GM19468 (cell line): ENCODE data around the gene VPS41.
A peak's percentile ranks its signal among the peaks of the same experiment; 100 is the strongest.
"Not testable (repeated sequence)": the region's sequence is repeated elsewhere in the genome, so short reads cannot be mapped to it uniquely, and the experiment has no call there.

Experiments
- ATAC-seq: cut with Tn5 transposase; IDR thresholded peaks from one replicate; pipeline ENCODE4 v1.9.1; 2021; ENCODE audit warnings: mild to moderate bottlenecking, moderate library complexity, moderate number of reproducible peaks; ENCODE audit not compliant: unreplicated experiment; ENCODE audit errors: extremely low read depth

Gene VPS41

DNA sequence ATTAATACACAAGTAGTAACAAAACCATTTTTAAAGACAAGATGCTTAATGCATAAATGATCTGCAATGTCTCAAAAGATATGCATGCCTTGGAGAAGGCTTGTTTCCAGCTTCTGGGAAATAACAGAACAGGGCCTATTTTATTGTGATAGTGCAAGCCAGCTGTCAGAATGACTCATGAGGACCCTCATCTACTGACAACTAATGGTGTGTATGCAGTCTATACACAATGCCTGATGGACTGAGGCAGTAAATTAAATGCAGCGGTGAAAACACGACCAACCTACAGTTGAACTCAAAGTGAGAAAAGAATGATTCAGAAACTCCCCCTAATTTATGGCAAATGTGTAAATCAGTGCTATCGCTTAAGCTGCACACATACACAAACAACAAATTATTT lies 46.3 kb downstream of the VPS41 start:
- no peak for ATAC-seq

DNA sequence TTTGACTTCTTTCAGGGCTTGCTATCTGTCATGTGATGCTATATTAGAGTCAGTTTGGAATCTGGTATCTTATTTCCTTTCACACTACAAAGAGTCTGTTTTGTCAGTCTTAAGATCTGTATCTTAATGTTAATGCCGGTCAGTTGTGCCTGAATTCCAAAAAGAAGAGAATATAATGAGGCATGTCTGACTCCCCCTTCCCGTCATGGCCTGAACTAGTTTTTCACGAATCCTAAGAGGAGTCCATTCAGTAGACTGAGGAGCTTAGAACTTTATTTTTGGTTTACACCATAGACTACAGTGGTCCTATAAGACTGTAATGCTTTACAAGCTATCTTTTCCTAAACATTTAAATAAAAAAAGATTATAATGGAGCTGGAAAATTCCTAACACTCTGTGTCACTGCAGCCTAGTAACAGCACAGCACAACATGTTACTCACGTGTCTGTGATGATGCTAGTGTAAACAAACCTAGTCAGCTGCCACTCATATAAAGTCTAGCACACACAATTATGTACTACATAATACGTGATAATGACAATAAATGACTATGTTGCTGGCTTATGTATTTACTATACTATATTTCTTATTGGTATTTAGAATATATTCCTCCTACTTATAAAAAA lies 50.6 kb downstream of the VPS41 start:
- no peak for ATAC-seq

DNA sequence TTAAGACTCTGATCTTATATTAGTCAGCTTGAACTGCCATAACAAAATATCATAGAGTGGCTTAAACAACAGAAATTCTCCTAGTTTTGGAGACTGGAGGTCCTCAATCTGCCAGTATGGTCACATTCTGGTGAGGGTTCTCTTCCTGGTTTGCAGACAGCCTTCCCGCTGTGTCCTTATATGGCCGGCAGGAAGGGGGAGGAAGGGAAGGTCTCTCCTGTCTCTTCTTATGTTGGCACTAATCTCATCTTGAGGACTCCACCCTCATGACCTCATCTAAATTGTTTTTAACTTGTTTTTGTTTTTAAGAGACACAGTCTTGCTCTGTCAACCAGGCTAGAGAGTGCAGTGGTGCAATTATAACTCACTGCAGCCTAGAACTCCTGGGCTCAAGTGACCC lies 53.1 kb downstream of the VPS41 start:
- no peak for ATAC-seq

DNA sequence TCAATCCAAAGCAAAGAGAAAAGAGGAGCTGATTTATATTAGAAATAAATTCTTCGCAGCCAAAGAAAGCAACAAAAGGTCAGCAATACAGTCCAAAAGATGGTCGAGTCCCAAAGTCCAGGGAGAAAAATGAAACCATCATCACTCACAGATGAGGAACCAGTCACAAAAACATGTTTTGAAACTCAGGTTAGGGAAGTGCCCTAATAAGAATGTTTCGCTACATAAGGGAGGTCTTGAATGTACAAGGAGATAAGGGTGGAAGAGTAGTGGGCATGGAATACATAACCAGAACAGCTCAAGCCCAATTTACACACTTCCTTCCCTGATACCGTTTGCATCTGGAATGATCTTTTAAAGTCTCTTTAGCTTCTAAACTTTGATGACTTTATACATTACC lies 53.6 kb downstream of the VPS41 start:
- ATAC-seq = peak; percentile 46

DNA sequence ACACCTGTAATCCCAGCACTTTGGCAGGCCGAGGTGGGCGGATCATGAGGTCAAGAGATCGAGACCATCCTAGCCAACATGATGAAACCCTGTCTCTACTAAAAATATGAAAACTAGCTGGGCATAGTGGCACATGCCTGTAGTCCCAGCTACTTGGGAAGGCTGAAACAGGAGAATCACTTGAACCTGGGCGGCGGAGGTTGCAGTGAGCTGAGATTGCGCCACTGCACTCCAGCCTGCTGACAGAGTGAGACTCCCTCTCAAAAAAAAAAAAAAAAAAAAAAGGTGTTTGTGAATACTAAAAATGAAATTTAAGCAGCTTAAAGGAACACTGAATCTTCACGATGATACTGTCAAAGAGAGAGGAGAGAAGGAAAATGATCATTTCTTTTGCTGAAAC lies 54.0 kb downstream of the VPS41 start:
- not testable (repeated sequence) for ATAC-seq

DNA sequence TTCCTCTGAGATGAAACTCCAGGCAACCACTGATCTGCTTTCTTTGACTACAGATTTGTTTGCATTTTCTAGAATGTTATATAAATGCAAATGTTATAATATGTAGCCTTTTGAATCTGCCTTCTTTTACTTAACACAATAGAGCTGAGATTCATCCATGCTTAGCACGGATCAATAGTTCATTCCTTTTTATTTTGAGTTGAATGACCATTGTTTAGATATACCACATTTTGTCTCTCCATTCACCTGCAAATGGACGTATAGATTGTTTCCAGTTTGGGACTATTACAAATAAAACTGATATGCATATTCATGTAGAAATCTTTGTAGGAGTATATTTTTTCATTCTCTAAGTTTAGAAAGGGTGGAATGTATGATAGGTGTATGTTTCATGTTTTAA lies 57.7 kb downstream of the VPS41 start:
- no peak for ATAC-seq

DNA sequence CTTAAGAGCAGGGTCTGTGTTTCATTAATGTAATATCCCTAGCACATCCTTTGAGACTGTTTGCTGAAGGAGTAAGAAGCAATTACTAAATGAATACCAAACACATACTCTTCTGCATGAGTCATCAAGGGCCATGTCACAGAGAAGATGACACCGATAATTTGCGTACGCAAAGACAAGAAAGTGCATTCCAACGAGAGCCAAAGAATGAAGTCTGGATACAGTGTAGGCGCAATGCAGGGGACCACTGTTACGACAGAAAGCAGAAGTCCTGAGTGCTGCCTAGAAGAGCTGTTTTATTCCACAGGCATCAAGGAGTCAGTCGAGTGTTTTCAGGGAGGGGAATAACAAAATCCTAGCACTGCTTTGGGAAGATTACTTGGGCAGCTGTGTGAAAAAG lies 62.7 kb downstream of the VPS41 start:
- ATAC-seq = no peak

DNA sequence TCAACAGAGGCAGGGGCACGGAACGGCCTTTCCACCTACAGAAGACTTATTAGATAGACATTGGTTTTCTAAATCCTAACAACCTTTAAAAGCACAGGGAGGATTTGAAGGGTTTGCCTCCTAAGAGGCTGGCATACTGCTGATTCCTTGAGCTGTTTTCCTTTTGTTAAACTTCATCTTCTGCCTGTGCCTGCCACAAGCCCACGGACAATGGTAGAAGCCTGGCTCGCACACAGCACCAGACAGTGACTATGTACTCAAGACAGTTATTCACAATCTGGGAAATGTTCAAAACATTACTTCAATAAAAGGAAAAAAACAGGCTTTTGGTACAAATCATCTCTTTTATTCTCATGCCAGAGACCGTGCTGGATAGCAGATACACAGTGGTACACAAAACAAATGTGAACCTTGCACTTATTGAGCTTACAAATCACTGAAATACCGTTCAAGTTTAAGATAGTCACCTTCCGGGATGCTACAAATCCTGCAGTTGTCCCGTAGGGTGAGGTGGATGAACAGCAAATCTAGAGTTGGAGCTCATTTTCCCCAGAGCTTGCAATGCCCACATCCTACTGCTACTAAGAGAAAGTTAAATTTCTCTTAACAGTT lies 63.9 kb downstream of the VPS41 start:
- ATAC-seq = no peak

DNA sequence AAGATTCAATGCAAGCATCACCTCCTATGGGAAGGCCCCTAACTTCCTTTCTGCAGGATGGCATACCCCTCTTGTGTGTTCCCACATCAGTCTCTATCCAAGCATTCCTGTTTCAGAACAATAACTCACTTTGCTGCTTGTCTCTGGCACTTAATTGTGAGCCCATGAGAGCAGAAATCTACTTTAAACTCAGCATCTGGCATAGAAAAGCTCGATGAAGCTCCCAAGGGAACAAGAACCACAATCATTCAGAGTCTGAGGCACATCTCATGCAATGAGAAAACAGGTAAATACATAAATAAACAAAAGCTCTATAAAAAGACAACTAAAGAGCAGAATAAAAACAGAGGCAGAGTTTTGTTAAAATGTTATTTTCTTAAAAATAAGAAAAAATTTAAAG lies 66.2 kb downstream of the VPS41 start:
- ATAC-seq = no peak

DNA sequence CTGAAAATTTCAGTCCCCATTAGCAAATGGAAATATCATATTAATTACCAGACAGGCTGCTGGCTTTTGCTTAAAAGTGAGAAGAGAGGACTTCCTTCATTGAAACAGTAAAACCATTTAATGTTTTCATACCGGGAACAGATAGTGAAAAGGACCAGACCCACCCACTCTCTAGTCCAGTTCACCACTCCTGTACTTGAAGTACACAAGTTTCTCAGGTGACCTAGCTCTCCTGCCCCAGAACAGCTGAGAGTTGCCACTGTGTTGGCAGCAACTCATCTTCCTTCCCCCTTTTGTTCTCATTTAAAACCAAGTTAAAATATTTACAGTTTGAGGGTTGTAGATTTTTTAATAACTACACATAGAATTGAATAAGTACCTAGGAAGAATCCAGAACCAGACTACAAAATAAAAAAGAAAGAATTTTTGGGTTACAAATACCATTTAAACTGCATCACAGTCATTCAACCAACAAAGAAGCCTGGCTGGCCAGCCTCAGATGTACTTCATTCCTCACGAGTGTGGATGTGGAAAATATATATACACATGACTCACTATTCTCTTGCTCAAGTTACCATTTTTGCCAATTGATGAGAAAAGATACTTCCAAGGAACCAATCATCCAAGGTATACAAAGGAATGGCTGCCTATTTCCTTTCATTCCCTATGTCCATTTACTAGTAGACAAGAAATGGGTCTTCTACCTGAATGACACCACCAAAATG lies 68.1 kb downstream of the VPS41 start:
- ATAC-seq = peak; percentile 57

DNA sequence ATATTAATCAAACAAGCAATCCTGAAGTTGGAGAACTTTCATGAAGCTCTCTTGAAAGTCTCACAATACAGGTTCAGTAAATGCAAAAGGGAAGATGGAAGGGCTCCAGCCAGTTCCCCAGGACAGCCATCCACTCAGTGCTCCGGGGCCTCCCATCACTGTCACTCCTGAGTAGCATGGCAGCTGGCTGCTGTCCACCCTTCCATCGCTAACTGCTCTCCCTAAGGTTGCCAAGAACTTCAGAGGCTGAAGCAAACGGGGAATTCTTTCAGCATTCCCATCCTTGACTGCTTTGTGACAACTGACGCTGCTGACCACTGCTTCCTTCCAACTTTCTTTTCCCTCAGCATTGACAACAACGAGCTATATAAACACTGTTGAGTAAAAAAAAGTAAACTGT lies 69.1 kb downstream of the VPS41 start:
- ATAC-seq = no peak

DNA sequence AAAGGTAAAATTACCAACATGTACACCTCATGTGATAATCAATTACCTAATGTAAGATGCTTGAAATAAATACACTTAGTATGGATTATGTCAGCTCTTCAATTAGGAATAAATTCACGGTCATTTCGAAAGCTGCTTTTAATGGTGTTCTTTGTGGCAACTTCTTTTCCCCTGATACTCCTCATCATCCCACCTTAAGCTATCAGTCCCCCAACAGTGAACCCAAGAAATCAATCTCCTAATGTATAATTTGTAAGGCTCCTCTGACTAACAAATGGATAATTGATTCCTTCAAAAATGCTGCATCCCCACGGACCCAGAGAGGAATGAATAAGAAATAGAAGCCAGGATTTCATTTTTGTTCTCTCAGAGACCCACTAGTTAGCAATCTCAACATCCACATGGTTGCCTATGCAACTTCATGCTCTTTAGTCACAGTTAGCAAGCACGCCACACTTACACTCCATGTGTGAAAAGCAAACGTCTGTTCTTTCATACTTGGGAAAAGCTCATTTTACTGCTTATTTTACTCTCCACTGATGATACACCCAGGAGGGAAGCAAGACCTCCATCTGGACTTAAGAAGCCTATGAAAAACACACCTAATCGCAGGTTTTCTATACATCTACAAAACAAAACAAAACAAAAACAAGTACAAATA lies 70.1 kb downstream of the VPS41 start:
- ATAC-seq = no peak

DNA sequence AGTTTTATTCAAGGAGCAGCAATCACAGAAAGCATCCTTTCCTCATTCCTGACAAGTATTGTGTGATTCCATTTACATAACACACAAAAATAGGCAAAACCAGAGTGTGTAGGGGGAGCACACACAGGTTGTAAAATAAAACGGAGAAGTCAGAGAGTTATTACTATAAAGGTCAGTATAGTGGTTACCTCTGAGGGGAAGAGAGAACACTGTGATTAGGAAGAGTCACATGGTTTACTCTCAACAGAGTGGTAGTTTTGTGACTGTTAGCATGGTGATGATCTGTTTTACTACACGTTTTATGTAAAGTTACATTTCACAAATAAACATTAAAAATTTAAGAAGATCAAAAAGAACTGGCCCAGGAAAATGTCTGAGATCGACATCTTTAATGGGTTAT lies 74.6 kb downstream of the VPS41 start:
- no peak for ATAC-seq

DNA sequence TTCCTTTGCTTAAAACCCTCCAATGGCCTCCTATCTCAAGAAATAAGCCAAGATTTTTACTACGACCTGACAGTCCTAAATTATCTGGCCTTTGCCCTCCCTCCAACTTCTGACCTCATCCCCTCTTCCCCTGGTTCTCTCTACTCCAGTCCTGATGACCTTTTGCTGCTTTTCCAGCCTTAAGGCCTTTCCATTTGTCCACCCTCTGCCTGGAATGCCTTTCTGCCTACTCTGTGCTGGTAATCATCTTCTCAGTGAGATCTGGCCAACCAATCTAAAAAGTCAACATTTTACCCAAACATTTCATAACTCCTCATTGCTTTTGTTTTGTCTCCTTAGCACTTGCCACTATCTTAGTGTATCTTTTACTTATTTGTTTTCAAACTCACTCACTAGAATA lies 75.7 kb downstream of the VPS41 start:
- ATAC-seq = no peak

DNA sequence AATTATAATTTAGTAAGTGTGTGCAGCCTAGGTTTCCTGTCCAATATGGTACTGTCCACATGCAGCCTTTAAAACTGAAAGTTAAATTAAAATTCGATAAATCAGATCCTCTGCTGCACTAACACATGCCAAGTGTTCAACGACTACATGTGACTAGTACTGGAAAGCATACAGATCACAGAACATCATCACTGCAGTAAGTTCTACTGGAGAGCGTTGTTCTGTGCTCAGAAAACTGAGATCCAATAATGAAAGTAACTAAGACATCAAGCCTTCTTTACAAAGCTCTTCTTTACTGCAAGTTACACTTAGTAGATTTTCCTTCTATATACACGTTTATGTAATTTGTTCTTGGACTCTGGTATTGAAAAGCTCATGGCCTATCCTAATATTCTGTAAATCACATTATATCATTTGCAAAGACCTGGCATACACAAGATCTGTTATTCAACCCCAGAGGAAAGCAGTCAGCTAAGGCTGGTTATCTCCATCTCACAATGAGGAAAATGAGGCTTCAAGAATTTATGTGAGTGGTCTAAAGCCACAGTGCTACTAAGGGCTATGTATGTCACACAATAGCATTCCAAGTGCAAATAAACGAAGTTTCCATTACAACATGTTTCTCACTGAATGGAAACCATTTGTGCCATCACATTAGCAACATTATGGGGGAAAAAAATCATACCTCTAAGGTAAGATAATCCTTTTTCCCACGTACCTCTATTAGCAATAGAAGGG lies 77.6 kb downstream of the VPS41 start:
- ATAC-seq = no peak

DNA sequence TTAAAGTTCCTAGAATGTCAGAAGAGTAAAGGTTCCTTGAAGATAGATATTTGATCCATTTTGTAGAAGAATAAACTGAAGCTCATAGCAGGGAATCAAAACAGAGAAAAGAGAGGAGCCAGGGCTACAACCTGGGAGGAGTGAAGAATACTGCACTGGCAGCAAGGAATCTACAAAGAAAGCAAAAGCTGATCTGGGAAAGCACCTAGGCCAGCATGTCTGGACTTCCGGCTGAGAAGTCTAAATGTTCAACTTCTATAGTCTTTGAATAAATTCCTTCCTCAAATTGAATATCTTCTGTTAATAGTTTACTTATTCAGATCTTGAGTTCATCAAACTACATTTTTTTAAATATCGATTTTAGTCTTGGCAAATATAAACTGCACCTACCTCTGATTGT lies 78.2 kb downstream of the VPS41 start:
- ATAC-seq = no peak

DNA sequence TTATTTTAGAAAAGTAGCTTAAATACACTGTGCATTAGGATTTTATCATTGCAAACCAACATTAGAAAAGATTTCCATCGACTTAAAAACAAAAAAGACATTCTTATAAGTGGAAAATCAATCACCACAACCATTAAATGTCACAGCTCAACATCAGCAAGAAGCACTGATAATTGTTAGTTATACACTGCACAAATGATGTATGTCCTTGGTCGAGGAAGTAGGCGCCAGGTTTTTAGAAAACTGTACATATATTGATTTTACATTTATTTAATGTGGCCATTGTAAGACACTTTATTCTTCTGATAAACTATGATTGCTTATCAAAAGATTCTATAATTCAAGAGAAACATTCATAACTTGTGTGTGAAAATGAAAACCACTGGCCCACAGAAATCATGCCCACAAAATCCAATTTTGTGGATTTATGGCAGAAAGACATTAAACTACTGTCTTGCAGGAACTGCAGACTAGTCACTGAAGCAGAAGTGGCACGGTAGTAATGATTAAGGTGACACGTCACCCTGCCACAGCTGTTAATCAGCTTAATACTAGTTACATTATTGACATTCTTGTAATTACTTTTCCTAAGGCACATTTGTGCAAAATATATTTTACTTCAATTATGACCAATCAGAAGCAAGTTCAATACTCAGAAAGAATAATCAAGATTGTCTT lies 79.4 kb downstream of the VPS41 start:
- no peak for ATAC-seq

DNA sequence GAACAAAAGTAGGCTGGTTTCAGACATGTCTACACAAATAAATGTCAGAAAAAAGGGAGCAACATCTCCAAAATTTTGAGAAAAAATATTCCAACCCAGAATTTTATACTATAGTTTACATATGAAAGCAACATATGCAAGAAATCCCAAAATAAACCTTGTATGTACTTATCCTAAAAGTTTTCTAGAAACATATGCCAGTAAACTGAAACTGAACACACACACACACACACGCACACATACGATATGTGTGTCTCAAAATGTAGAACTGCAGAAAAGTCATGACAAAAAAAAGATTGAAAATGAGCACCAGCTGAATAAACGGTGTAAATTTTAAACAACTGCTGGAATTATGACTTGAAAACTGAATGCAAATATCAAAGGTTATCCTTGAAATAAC lies 81.0 kb downstream of the VPS41 start:
- no peak for ATAC-seq

DNA sequence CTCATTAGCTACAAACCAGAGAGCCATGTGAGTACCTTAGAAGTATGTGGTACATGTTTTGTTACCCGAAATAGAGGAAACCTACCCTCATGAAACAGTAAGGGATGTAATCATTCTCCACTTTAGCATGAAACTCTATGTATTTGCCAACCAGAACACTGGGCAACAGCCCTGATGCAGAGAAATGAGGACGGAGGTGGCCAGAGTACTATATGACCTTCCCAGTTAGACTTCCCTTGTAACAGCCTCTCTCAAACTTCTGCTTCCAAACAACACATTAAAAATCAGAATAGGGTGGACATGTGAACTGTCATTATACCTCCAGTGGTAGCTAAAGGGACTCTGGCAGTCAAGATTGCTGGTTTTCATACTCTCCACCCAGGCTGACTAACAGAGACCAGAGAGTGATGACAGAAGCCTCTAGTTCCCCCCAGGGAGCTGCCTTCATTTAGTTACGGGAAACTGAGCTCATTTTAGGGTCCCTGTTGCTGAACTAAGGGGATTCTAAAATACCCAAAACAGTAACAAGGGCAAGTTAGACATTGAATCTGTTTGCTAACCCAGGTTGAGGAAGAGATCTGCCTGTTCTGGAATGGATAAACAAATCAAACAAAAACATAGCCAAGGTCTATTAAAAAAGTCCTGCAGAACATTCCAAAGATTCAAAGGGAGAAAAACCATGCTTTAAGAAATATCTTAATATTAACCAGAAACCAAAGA lies 83.1 kb downstream of the VPS41 start:
- no peak for ATAC-seq
